Liver (tissue), 9 donors: ENCODE data around the gene C1D. TPM values are rescaled to one million over a fixed set of nuclear protein-coding genes. Genes with fewer than 3 reads are reported as not detected.

Experiments
- DNase-seq: peaks from one replicate; pipeline ENCODE4 v3.0.0-alpha.2; 2017; ENCODE audit warnings: low spot score
- H3K27ac ChIP-seq, 2 donors: one replicate each; pipeline ENCODE4 v1.7.0; 2013; ENCODE audit warnings: inconsistent platforms in 2 of 2, low read length in 2 of 2, control low read depth in 1 of 2, low read depth in 1 of 2, mild to moderate bottlenecking in 1 of 2
- H3K27me3 ChIP-seq, 4 donors: one replicate each; pipeline versions ENCODE4 v1.6.1 to v1.7.0; 2013; ENCODE audit warnings: low read length in 3 of 4, inconsistent platforms in 1 of 4, mild to moderate bottlenecking in 1 of 4, moderate library complexity in 1 of 4; ENCODE audit not compliant: control insufficient read depth in 4 of 4, insufficient read depth in 4 of 4
- H3K36me3 ChIP-seq, 4 donors: one replicate each; pipeline versions ENCODE4 v1.6.1 to v1.7.0; 2013; ENCODE audit warnings: low read length in 3 of 4, mild to moderate bottlenecking in 3 of 4, low read depth in 1 of 4, moderate library complexity in 1 of 4; ENCODE audit not compliant: control insufficient read depth in 4 of 4, insufficient read depth in 3 of 4
- H3K4me1 ChIP-seq, 4 donors: one replicate each; pipeline versions ENCODE4 v1.6.1 to v1.7.0; 2013; ENCODE audit warnings: low read length in 3 of 4, mild to moderate bottlenecking in 3 of 4, moderate library complexity in 1 of 4; ENCODE audit not compliant: control insufficient read depth in 4 of 4, insufficient read depth in 4 of 4
- H3K4me3 ChIP-seq, 3 donors: one replicate each; pipeline versions ENCODE4 v1.6.1 to v1.7.0; 2013; ENCODE audit warnings: low read length in 3 of 3, control low read depth in 1 of 3, low read depth in 1 of 3, mild to moderate bottlenecking in 1 of 3
- H3K9ac ChIP-seq, 2 donors: one replicate each; pipeline ENCODE4 v1.7.0; 2013; ENCODE audit warnings: low read length in 2 of 2, mild to moderate bottlenecking in 2 of 2, moderate library complexity in 2 of 2, control low read depth in 1 of 2, low read depth in 1 of 2
- H3K9me3 ChIP-seq, 4 donors: one replicate each; pipeline versions ENCODE4 v1.6.1 to v1.7.0; 2013; ENCODE audit warnings: low read length in 3 of 4; ENCODE audit not compliant: control insufficient read depth in 4 of 4
- EGR1 ChIP-seq, 2 donors: IDR thresholded peaks; 2 replicates each; pipeline ENCODE4 v1.6.1; 2016 to 2018; ENCODE audit warnings: antibody characterized with exemption in 2 of 2, low read depth in 2 of 2
- FOXA1 ChIP-seq: IDR thresholded peaks from 2 replicates; pipeline ENCODE4 v1.6.1; 2016; ENCODE audit warnings: antibody characterized with exemption
- FOXA2 ChIP-seq: IDR thresholded peaks from 2 replicates; pipeline ENCODE4 v1.6.1; 2016; ENCODE audit warnings: antibody characterized with exemption
- GABPA ChIP-seq, 2 donors: IDR thresholded peaks in 1 of 2; conservative IDR thresholded peaks in 1 of 2; 2 replicates each; pipeline ENCODE4 v1.6.1; 2016; ENCODE audit warnings: antibody characterized with exemption in 2 of 2, mild to moderate bottlenecking in 1 of 2, moderate library complexity in 1 of 2
- HNF4A ChIP-seq, 2 donors: conservative IDR thresholded peaks; 2 replicates each; pipeline ENCODE4 v1.6.1; 2016; ENCODE audit warnings: antibody characterized with exemption in 2 of 2, mild to moderate bottlenecking in 2 of 2
- HNF4G ChIP-seq: IDR thresholded peaks from 2 replicates; pipeline ENCODE4 v1.6.1; 2016; ENCODE audit warnings: antibody characterized with exemption
- JUND ChIP-seq, 2 donors: IDR thresholded peaks; 2 replicates each; pipeline ENCODE4 v1.6.1; 2016; ENCODE audit warnings: antibody characterized with exemption in 2 of 2
- NR2F2 ChIP-seq: IDR thresholded peaks from 2 replicates; pipeline ENCODE4 v1.6.1; 2016; ENCODE audit warnings: antibody characterized with exemption
- RAD21 ChIP-seq, 2 donors: IDR thresholded peaks; 2 replicates each; pipeline ENCODE4 v1.6.1; 2016; ENCODE audit warnings: antibody characterized with exemption in 2 of 2, mild to moderate bottlenecking in 2 of 2
- RXRA ChIP-seq, 2 donors: IDR thresholded peaks; 2 replicates each; pipeline ENCODE4 v1.6.1; 2017 to 2018; ENCODE audit warnings: antibody characterized with exemption in 2 of 2, mild to moderate bottlenecking in 1 of 2
- SP1 ChIP-seq: IDR thresholded peaks from 2 replicates; pipeline ENCODE4 v1.6.1; 2018; ENCODE audit warnings: antibody characterized with exemption, mild to moderate bottlenecking
- TAF1 ChIP-seq: conservative IDR thresholded peaks from 2 replicates; pipeline ENCODE4 v1.6.1; 2016; ENCODE audit warnings: antibody characterized with exemption, mild to moderate bottlenecking
- YY1 ChIP-seq: IDR thresholded peaks from 2 replicates; pipeline ENCODE4 v1.6.1; 2016; ENCODE audit warnings: antibody characterized with exemption, mild to moderate bottlenecking
- polyA plus RNA-seq, 2 donors: library from polyadenylated mRNA; stranded (reverse) in 1 of 2; unstranded in 1 of 2; fragments of 200-250 nt in 1 of 2; fragments of >200 nt in 1 of 2; fragmentation: Nextera tagmentation in 1 of 2; extraction: Ambion mirVana in 1 of 2; gene quantifications; one replicate each; pipeline versions ENCODE4 v1.2.1 to v1.2.3, GENCODE V29; 2013 to 2015
- total RNA-seq, 2 donors: library from RNA; depleted of rRNA; stranded (reverse); fragments of >200 nt; gene quantifications; one replicate each; pipeline ENCODE4 v1.2.3, GENCODE V29; 2014
- TF ChIP-seq, protein P1 (sequence below): IDR thresholded peaks from 2 replicates; pipeline ENCODE4 v1.6.1; 2016; ENCODE audit warnings: antibody characterized with exemption
- TF ChIP-seq, protein P2 (sequence below): fragments of 150-350 bp; IDR thresholded peaks from 2 replicates; pipeline ENCODE4 v1.5.1; 2017; ENCODE audit warnings: improper control_type of control experiment, low read depth, low read length; ENCODE audit not compliant: missing input control
- TF ChIP-seq, protein P3 (sequence below): IDR thresholded peaks from 2 replicates; pipeline ENCODE4 v1.6.1; 2016; ENCODE audit warnings: antibody characterized with exemption, mild to moderate bottlenecking
- TF ChIP-seq, protein P4 (sequence below): IDR thresholded peaks from 2 replicates; pipeline ENCODE4 v1.6.1; 2016; ENCODE audit warnings: antibody characterized with exemption
- TF ChIP-seq, protein P5 (sequence below): IDR thresholded peaks from 2 replicates; pipeline ENCODE4 v1.6.1; 2016; ENCODE audit warnings: antibody characterized with exemption
- donor health status: healthy.
- donor health status: healthy.
- donor health status: healthy.
- donor health status: healthy.
- donor health status: healthy.

C1D gene
- total and polyA plus RNA-seq, 4 donors, result 15.6 to 31.0 (median 18.9) TPM

DNA sequence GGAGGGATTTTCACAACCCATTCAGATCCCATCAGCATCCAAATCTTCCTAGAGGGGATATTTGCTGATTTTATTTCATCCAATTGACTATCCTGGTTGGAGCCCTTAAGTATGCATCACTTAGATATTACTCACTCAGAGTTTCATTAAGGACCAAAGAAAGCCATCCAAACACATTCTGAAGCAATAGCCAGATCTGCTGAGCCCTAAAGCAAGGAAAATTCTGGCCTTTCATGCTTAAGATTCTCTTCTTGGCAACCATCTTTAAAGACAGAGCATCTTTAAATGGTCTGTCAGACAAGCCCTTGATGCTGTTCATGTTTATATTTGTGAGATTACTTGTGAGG, 40.9 kb upstream of the C1D start:
- no peak for DNase-seq
- H3K27ac ChIP-seq, result no peak overlapping the region
- no peak overlapping the region for H3K4me3 ChIP-seq
- H3K27me3 ChIP-seq, result no peaks in the 10 kb centered on the region
- no peaks in the 10 kb centered on the region for H3K9me3 ChIP-seq
- H3K4me1 ChIP-seq, result no peaks in the 10 kb centered on the region
- no peak for TF ChIP-seq YY1
- TF ChIP-seq, protein P1, sequence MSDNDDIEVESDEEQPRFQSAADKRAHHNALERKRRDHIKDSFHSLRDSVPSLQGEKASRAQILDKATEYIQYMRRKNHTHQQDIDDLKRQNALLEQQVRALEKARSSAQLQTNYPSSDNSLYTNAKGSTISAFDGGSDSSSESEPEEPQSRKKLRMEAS, result no peak
- no peak for TF ChIP-seq HNF4A (conservative IDR thresholded peaks at IDR 0.05)
- TF ChIP-seq, protein P2, sequence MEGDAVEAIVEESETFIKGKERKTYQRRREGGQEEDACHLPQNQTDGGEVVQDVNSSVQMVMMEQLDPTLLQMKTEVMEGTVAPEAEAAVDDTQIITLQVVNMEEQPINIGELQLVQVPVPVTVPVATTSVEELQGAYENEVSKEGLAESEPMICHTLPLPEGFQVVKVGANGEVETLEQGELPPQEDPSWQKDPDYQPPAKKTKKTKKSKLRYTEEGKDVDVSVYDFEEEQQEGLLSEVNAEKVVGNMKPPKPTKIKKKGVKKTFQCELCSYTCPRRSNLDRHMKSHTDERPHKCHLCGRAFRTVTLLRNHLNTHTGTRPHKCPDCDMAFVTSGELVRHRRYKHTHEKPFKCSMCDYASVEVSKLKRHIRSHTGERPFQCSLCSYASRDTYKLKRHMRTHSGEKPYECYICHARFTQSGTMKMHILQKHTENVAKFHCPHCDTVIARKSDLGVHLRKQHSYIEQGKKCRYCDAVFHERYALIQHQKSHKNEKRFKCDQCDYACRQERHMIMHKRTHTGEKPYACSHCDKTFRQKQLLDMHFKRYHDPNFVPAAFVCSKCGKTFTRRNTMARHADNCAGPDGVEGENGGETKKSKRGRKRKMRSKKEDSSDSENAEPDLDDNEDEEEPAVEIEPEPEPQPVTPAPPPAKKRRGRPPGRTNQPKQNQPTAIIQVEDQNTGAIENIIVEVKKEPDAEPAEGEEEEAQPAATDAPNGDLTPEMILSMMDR, result no peak
- TF ChIP-seq, protein P3, sequence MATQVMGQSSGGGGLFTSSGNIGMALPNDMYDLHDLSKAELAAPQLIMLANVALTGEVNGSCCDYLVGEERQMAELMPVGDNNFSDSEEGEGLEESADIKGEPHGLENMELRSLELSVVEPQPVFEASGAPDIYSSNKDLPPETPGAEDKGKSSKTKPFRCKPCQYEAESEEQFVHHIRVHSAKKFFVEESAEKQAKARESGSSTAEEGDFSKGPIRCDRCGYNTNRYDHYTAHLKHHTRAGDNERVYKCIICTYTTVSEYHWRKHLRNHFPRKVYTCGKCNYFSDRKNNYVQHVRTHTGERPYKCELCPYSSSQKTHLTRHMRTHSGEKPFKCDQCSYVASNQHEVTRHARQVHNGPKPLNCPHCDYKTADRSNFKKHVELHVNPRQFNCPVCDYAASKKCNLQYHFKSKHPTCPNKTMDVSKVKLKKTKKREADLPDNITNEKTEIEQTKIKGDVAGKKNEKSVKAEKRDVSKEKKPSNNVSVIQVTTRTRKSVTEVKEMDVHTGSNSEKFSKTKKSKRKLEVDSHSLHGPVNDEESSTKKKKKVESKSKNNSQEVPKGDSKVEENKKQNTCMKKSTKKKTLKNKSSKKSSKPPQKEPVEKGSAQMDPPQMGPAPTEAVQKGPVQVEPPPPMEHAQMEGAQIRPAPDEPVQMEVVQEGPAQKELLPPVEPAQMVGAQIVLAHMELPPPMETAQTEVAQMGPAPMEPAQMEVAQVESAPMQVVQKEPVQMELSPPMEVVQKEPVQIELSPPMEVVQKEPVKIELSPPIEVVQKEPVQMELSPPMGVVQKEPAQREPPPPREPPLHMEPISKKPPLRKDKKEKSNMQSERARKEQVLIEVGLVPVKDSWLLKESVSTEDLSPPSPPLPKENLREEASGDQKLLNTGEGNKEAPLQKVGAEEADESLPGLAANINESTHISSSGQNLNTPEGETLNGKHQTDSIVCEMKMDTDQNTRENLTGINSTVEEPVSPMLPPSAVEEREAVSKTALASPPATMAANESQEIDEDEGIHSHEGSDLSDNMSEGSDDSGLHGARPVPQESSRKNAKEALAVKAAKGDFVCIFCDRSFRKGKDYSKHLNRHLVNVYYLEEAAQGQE, result no peak
- TF ChIP-seq GABPA (IDR thresholded peaks at IDR 0.05 in 1 of 2, conservative IDR thresholded peaks at IDR 0.05 in 1 of 2), result no peak
- no peak for TF ChIP-seq TAF1
- TF ChIP-seq RXRA (IDR thresholded peaks at IDR 0.05), result no peak
- TF ChIP-seq HNF4G, result no peak
- no peak for TF ChIP-seq FOXA2
- no peak for TF ChIP-seq EGR1 (IDR thresholded peaks at IDR 0.05; ENCODE audit: low read depth in 2 of 2)
- TF ChIP-seq, protein P4, sequence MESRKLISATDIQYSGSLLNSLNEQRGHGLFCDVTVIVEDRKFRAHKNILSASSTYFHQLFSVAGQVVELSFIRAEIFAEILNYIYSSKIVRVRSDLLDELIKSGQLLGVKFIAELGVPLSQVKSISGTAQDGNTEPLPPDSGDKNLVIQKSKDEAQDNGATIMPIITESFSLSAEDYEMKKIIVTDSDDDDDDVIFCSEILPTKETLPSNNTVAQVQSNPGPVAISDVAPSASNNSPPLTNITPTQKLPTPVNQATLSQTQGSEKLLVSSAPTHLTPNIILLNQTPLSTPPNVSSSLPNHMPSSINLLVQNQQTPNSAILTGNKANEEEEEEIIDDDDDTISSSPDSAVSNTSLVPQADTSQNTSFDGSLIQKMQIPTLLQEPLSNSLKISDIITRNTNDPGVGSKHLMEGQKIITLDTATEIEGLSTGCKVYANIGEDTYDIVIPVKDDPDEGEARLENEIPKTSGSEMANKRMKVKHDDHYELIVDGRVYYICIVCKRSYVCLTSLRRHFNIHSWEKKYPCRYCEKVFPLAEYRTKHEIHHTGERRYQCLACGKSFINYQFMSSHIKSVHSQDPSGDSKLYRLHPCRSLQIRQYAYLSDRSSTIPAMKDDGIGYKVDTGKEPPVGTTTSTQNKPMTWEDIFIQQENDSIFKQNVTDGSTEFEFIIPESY, result no peak
- no peak for TF ChIP-seq NR2F2
- TF ChIP-seq SP1, result no peak
- TF ChIP-seq RAD21 (IDR thresholded peaks at IDR 0.05), result no peak
- no peak for TF ChIP-seq FOXA1
- TF ChIP-seq, protein P5, sequence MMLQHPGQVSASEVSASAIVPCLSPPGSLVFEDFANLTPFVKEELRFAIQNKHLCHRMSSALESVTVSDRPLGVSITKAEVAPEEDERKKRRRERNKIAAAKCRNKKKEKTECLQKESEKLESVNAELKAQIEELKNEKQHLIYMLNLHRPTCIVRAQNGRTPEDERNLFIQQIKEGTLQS, result no peak
- no peak for TF ChIP-seq JUND (IDR thresholded peaks at IDR 0.05)
- H3K9ac ChIP-seq, result no peak overlapping the region
- H3K36me3 ChIP-seq, result no peaks in the 10 kb centered on the region
